ENCODE results near the gene MBNL3.

DNA sequence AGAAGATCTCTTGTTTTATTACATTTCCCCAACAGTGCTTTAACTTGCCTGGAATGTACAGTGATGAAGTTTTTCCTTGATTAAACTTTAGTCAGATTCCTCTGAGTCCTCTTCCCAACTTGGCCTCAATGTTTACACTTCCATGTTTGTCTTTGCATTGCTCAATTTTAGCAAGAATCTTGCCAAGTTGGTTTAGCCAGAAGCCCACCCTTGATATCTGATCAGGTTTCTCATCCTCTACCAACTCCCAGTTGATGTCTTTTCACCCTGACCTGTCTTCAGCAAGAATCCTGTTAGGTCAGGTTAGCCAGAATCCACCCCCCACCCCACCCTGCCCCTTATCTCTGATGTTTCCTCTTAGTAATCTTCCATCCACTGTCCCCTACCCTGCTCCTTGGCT is 120.9 kb downstream of the MBNL3 start:
- TF ChIP-seq EZH2phosphoT487 (IDR thresholded peaks at IDR 0.05; ENCODE audit: borderline replicate concordance, low read depth) (no peak), JUND (IDR thresholded peaks at IDR 0.05) (no peak), POLR2AphosphoS5 (IDR thresholded peaks at IDR 0.05; ENCODE audit: low read depth, low read length) (no peak), YY1 (IDR thresholded peaks at IDR 0.05; ENCODE audit: low read depth) (no peak), TAF1 (IDR thresholded peaks at IDR 0.05; ENCODE audit: borderline replicate concordance, low read depth, low read length) (no peak)
- TF ChIP-seq, protein P1, sequence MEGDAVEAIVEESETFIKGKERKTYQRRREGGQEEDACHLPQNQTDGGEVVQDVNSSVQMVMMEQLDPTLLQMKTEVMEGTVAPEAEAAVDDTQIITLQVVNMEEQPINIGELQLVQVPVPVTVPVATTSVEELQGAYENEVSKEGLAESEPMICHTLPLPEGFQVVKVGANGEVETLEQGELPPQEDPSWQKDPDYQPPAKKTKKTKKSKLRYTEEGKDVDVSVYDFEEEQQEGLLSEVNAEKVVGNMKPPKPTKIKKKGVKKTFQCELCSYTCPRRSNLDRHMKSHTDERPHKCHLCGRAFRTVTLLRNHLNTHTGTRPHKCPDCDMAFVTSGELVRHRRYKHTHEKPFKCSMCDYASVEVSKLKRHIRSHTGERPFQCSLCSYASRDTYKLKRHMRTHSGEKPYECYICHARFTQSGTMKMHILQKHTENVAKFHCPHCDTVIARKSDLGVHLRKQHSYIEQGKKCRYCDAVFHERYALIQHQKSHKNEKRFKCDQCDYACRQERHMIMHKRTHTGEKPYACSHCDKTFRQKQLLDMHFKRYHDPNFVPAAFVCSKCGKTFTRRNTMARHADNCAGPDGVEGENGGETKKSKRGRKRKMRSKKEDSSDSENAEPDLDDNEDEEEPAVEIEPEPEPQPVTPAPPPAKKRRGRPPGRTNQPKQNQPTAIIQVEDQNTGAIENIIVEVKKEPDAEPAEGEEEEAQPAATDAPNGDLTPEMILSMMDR (IDR thresholded peaks at IDR 0.05) = no peak
